K562 (cell line): ENCODE data around the gene CASKIN2.

ENCODE experiments used
- BMI1 ChIP-seq: fragments of 150-350 bp; IDR thresholded peaks from 2 replicates; pipeline ENCODE4 v1.6.1; 2014; ENCODE audit warnings: low read length
- ELF4 ChIP-seq: fragments of 450-650 bp; formaldehyde crosslinking; IDR thresholded peaks from 2 replicates; pipeline ENCODE4 v1.4.0; 2022; ENCODE audit warnings: missing genetic modification characterization
- KLF13 ChIP-seq: fragments of 450-650 bp; IDR thresholded peaks from 2 replicates; pipeline ENCODE4 v1.6.1; 2016; ENCODE audit warnings: missing genetic modification characterization, low read depth, mild to moderate bottlenecking, missing compliant biosample characterization, moderate library complexity, borderline replicate concordance
- RBFOX2 ChIP-seq: fragments of 200-400 bp; formaldehyde crosslinking; IDR thresholded peaks from 2 replicates; pipeline ENCODE4 v1.6.1; 2017; ENCODE audit warnings: low read depth, mild to moderate bottlenecking, low read length, moderate library complexity
- TBP ChIP-seq: optimal IDR thresholded peaks from 2 replicates; pipeline ENCODE3; 2011; ENCODE audit warnings: low read depth, low read length, improper control_type of control experiment
- ZNF274 ChIP-seq: IDR thresholded peaks from 2 replicates; pipeline ENCODE4 v1.6.1; 2011; ENCODE audit warnings: low read depth, mild to moderate bottlenecking, low read length, moderate library complexity, borderline replicate concordance
- TF ChIP-seq, protein P1 (sequence below): fragments of 200-600 bp; sonication (generic); IDR thresholded peaks from one replicate; pipeline ENCODE4 v1.6.1; 2012; ENCODE audit warnings: mild to moderate bottlenecking, low read depth, low read length, inconsistent platforms
- TF ChIP-seq, protein P2 (sequence below), 3 experiments: IDR thresholded peaks in 2 of 3; conservative IDR thresholded peaks in 1 of 3; 2 replicates each; pipeline ENCODE4 v1.5.1; 2011 to 2012; ENCODE audit warnings: low read length in 3 of 3, mild to moderate bottlenecking in 3 of 3, control low read depth in 2 of 3, improper control_type of control experiment in 1 of 3, inconsistent platforms in 1 of 3, low read depth in 1 of 3, mixed read lengths in 1 of 3, moderate library complexity in 1 of 3; ENCODE audit not compliant: insufficient read depth in 2 of 3

GRCh38 chr17:75463603-75464002 is 51.7 kb downstream of the CASKIN2 start:
- TF ChIP-seq, protein P1, sequence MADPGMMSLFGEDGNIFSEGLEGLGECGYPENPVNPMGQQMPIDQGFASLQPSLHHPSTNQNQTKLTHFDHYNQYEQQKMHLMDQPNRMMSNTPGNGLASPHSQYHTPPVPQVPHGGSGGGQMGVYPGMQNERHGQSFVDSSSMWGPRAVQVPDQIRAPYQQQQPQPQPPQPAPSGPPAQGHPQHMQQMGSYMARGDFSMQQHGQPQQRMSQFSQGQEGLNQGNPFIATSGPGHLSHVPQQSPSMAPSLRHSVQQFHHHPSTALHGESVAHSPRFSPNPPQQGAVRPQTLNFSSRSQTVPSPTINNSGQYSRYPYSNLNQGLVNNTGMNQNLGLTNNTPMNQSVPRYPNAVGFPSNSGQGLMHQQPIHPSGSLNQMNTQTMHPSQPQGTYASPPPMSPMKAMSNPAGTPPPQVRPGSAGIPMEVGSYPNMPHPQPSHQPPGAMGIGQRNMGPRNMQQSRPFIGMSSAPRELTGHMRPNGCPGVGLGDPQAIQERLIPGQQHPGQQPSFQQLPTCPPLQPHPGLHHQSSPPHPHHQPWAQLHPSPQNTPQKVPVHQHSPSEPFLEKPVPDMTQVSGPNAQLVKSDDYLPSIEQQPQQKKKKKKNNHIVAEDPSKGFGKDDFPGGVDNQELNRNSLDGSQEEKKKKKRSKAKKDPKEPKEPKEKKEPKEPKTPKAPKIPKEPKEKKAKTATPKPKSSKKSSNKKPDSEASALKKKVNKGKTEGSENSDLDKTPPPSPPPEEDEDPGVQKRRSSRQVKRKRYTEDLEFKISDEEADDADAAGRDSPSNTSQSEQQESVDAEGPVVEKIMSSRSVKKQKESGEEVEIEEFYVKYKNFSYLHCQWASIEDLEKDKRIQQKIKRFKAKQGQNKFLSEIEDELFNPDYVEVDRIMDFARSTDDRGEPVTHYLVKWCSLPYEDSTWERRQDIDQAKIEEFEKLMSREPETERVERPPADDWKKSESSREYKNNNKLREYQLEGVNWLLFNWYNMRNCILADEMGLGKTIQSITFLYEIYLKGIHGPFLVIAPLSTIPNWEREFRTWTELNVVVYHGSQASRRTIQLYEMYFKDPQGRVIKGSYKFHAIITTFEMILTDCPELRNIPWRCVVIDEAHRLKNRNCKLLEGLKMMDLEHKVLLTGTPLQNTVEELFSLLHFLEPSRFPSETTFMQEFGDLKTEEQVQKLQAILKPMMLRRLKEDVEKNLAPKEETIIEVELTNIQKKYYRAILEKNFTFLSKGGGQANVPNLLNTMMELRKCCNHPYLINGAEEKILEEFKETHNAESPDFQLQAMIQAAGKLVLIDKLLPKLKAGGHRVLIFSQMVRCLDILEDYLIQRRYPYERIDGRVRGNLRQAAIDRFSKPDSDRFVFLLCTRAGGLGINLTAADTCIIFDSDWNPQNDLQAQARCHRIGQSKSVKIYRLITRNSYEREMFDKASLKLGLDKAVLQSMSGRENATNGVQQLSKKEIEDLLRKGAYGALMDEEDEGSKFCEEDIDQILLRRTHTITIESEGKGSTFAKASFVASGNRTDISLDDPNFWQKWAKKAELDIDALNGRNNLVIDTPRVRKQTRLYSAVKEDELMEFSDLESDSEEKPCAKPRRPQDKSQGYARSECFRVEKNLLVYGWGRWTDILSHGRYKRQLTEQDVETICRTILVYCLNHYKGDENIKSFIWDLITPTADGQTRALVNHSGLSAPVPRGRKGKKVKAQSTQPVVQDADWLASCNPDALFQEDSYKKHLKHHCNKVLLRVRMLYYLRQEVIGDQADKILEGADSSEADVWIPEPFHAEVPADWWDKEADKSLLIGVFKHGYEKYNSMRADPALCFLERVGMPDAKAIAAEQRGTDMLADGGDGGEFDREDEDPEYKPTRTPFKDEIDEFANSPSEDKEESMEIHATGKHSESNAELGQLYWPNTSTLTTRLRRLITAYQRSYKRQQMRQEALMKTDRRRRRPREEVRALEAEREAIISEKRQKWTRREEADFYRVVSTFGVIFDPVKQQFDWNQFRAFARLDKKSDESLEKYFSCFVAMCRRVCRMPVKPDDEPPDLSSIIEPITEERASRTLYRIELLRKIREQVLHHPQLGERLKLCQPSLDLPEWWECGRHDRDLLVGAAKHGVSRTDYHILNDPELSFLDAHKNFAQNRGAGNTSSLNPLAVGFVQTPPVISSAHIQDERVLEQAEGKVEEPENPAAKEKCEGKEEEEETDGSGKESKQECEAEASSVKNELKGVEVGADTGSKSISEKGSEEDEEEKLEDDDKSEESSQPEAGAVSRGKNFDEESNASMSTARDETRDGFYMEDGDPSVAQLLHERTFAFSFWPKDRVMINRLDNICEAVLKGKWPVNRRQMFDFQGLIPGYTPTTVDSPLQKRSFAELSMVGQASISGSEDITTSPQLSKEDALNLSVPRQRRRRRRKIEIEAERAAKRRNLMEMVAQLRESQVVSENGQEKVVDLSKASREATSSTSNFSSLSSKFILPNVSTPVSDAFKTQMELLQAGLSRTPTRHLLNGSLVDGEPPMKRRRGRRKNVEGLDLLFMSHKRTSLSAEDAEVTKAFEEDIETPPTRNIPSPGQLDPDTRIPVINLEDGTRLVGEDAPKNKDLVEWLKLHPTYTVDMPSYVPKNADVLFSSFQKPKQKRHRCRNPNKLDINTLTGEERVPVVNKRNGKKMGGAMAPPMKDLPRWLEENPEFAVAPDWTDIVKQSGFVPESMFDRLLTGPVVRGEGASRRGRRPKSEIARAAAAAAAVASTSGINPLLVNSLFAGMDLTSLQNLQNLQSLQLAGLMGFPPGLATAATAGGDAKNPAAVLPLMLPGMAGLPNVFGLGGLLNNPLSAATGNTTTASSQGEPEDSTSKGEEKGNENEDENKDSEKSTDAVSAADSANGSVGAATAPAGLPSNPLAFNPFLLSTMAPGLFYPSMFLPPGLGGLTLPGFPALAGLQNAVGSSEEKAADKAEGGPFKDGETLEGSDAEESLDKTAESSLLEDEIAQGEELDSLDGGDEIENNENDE, result no peak
- TF ChIP-seq KLF13 (tag), result no peak
- TF ChIP-seq BMI1, result no peak
- TF ChIP-seq, protein P2, sequence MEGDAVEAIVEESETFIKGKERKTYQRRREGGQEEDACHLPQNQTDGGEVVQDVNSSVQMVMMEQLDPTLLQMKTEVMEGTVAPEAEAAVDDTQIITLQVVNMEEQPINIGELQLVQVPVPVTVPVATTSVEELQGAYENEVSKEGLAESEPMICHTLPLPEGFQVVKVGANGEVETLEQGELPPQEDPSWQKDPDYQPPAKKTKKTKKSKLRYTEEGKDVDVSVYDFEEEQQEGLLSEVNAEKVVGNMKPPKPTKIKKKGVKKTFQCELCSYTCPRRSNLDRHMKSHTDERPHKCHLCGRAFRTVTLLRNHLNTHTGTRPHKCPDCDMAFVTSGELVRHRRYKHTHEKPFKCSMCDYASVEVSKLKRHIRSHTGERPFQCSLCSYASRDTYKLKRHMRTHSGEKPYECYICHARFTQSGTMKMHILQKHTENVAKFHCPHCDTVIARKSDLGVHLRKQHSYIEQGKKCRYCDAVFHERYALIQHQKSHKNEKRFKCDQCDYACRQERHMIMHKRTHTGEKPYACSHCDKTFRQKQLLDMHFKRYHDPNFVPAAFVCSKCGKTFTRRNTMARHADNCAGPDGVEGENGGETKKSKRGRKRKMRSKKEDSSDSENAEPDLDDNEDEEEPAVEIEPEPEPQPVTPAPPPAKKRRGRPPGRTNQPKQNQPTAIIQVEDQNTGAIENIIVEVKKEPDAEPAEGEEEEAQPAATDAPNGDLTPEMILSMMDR (IDR thresholded peaks at IDR 0.05 in 2 of 3, conservative IDR thresholded peaks at IDR 0.05 in 1 of 3; ENCODE audit: insufficient read depth in 2 of 3, low read depth in 1 of 3, low read length in 3 of 3), result no peak
- no peak for TF ChIP-seq RBFOX2
- no peak for TF ChIP-seq TBP
- TF ChIP-seq ELF4 (CRISPR knock-in tag), result no peak
- no peak for TF ChIP-seq ZNF274
